GM21737 (cell line): ENCODE data around the gene MSH3.
"Not testable (repeated sequence)": the region's sequence is repeated elsewhere in the genome, so short reads cannot be mapped to it uniquely, and the experiment has no call there.

Experiments
- ATAC-seq: cut with Tn5 transposase; IDR thresholded peaks from one replicate; pipeline ENCODE4 v1.9.1; 2021; ENCODE audit warnings: mild to moderate bottlenecking, moderate library complexity; ENCODE audit not compliant: unreplicated experiment

MSH3 gene

GRCh38 chr5:80884929-80885328 lies 230.5 kb downstream of the MSH3 start:
- ATAC-seq = no peak

GRCh38 chr5:80885396-80886000 lies 231.0 kb downstream of the MSH3 start:
- no peak for ATAC-seq

- ATAC-seq = no peak
Measured at GRCh38 chr5:80894083-80894482, 239.6 kb downstream of the MSH3 start.

GRCh38 chr5:80895523-80895922 lies 241.1 kb downstream of the MSH3 start:
- ATAC-seq = no peak

DNA sequence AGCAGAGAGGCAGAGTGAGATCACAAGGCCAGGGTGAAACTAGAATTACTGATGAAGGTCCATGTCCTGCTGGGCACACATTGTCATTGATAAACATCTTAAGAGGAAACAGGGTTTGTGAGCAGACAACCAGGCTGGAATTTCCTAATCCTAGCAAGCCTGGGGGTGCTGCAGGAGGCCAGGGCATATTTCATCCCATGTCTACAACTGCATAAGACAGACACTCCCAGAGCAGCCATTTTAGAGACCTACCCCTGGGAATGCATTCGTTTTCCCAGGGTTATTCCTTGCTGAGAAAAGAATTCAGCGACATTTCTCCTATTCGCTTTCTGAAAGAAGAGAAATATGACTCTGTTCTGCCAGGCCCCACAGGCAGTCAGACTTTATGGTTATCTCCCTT lies 248.2 kb downstream of the MSH3 start:
- ATAC-seq = not testable (repeated sequence)

DNA sequence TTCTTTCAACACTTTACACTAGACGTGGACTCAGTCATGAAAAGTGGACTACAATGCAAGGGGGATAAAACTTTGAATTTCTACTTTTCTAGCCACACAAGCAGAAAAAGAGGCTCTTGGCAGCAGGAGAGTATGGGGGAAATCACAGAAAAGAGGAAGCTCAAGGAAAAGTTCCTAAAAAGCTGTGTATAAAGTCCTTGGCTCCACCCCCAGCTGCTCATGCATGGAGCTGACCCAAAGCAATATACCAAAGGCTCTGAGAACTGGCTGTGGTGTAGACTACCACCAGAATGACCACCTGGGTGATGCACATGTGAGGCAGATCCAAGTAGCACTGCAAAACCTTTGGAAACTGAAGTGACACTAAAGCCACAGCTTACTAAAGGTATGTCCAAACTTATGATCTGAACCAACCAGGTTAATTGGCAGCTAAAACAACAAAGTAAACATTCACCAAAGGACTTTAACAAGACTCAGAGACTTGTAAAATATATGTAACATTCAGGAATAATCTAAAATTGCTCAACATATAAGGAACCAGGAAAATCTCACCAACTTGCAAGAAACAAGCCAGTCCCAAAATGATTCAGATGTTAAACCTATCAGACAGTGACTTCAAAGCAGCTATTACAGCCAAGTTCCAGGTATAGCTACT lies 250.2 kb downstream of the MSH3 start:
- ATAC-seq = no peak

- ATAC-seq = no peak
Measured at GRCh38 chr5:80905405-80905804, 251.0 kb downstream of the MSH3 start.

DNA sequence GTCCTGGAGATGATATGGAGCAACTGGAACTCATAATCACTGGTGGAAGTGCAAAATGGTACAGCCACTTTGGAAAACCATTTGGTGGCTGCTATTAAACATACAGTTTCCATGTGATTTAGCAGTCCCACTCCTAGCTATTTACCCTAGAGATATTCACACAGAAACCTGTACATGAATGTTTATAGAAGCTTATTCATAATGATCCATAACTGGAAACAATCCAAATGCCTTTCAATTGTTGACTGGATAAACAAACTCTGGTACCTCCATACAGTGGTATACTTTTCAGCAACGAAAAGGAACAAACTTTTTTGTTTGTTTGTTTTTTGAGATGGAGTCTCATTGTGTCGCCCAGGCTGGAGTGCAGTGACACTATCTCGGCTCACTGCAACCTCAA lies 258.0 kb downstream of the MSH3 start:
- ATAC-seq = no peak

DNA sequence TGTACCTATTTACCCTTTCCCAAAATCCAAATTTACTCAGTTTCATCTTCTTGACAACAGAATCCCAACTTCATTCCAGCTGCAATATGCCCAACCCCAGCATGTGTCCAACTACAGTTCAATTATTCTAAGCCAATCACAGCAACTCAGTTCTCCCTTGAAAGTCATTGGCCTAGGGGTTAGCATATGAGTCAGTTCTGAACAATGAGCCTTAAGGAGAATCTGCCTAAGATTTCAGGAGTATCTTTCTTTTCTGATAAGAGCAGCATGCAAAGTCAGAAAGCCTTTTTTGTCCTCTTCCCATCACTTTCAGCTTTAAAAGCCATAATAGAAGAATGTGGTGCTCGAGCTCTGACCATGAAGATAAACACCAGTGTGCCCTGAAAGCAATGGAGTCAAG lies 261.3 kb downstream of the MSH3 start:
- no peak for ATAC-seq

DNA sequence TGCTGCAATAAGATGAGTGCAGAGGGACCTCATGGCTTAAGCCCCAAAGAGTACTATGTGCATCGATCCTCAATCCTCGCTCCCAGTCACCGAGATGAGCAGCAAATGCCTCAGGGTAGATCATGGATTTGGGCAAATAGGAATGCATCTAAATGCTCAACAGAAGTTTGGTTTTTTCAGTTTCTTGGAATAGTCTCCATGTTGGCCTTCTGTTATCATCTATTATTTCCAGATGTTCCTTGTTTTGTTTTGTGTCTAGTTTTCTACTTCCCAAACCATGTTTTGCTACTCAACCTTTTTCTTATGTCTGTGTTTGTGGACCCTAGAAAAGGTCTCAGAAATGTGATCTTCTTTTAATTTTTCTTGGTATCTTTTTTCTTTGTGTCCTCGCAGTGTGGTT lies 262.2 kb downstream of the MSH3 start:
- ATAC-seq = no peak

DNA sequence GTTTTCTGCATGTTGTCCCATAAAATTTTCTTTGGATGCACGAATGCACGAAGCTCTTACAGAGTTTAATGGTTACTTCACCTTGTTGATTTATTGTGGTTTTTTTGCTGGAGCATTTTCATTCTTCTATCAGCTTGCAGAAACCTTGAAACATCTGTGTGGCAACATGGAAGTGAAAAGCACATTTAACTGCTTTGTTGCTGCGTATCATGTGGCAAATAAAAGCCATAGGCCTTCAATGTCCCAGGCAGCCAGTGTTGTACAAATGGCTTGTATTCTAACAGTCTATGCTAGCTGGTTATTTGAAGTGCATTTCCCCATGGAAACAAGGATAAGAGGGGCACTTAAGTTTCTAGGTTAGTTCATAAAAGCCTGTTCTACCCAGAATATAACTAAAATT lies 263.2 kb downstream of the MSH3 start:
- no peak for ATAC-seq

GRCh38 chr5:80919678-80920196 lies 265.3 kb downstream of the MSH3 start:
- ATAC-seq = no peak

DNA sequence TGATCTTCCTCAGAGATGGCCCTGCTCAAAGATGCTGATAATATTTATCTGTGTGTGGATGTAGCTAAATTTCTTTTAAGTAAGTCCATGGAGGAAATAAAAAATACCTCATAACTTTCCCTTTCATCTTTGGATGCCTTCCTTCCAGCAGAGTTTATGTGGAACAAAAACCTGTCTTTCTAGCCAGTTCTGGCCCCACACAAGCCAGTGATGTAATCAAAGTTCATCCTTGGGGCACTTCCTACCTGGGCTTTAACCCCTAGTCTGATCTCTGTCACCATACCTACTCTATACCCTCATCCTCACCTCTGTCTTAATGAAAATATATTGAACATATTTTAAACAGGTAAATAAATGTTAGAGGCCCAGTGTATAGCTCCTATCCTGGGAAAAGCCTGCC lies 265.9 kb downstream of the MSH3 start:
- no peak for ATAC-seq

DNA sequence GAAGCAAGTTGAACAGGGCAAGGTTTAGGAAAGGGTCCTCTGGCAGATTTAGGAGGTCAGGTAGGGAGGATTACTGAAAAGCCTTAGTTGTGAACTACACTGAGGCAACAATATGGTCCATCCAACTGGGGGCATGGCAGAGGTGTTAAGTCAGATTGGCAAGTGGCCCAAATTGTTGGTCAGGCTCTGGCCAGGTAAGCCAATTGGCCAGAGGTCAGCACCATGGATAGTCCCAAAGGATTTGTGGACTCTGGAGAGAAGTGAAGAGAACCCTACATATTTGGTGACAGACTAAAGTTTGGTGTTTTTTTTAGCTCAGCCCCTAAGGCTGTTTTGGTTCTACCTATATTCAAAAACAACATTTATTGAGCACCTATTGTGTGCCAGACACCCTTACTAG lies 266.6 kb downstream of the MSH3 start:
- ATAC-seq = no peak

GRCh38 chr5:80925931-80926330 lies 271.5 kb downstream of the MSH3 start:
- no peak for ATAC-seq
